Progenitor cell of endocrine pancreas (in vitro differentiated cells): ENCODE measurements around the gene UFC1. TPM values are rescaled to one million over a fixed set of nuclear protein-coding genes. Genes with fewer than 3 reads are reported as not detected.
A peak's percentile ranks its signal among the peaks of the same experiment; 100 is the strongest.

Experiments used
- DNase-seq: peaks from one replicate; pipeline ENCODE4 v3.0.0; 2021; ENCODE audit warnings: low spot score; ENCODE audit not compliant: unreplicated experiment
- H3K27ac Mint-ChIP-seq: 2 replicates; pipeline ENCODE4 v1.8.0; 2021; ENCODE audit warnings: mild to moderate bottlenecking, moderate library complexity, mixed read lengths
- H3K27me3 Mint-ChIP-seq: 2 replicates; pipeline ENCODE4 v1.8.0; 2021; ENCODE audit warnings: mixed read lengths
- H3K36me3 Mint-ChIP-seq: 2 replicates; pipeline ENCODE4 v1.8.0; 2022; ENCODE audit warnings: mixed read lengths; ENCODE audit not compliant: insufficient read depth
- H3K4me1 Mint-ChIP-seq: 2 replicates; pipeline ENCODE4 v1.8.0; 2021; ENCODE audit warnings: low read depth, mixed read lengths
- H3K4me3 Mint-ChIP-seq: 2 replicates; pipeline ENCODE4 v1.8.0; 2021; ENCODE audit warnings: low read depth, mild to moderate bottlenecking, moderate library complexity, mixed read lengths
- H3K9me3 Mint-ChIP-seq: 2 replicates; pipeline ENCODE4 v1.8.0; 2021; ENCODE audit warnings: low read depth, mixed read lengths
- CTCF ChIP-seq: fragments of 200-600 bp; sonication (generic); IDR thresholded peaks from one replicate; pipeline ENCODE4 v1.5.0; 2021; ENCODE audit warnings: antibody characterized with exemption, mild to moderate bottlenecking; ENCODE audit not compliant: unreplicated experiment
- total RNA-seq: library from RNA; stranded (reverse); gene quantifications from 2 replicates; pipeline ENCODE4 v1.2.1, GENCODE V29; 2021

The UFC1 gene
- total RNA-seq, 1 donor from 2014 or later = 139 TPM

GRCh38 chr1:161161652-161162051, 7.9 kb downstream of the UFC1 start:
- Mint-ChIP-seq H3K9me3 (no peaks in the 10 kb centered on the region), H3K27me3 (no peaks in the 10 kb centered on the region), H3K4me1 (peaks cover 16% of the 10 kb centered on the region), H3K27ac (no peak overlapping the region), H3K36me3 (peaks cover 32% of the 10 kb centered on the region), H3K4me3 (peak overlapping the region; percentile 37)
- no peak for TF ChIP-seq CTCF
- no peak for DNase-seq

- H3K4me1 Mint-ChIP-seq = peaks cover 19% of the 10 kb centered on the region
- peak overlapping the region; percentile 37 for H3K4me3 Mint-ChIP-seq
- DNase-seq = no peak
- peak overlapping the region; percentile 78 for H3K27ac Mint-ChIP-seq
- no peaks in the 10 kb centered on the region for H3K9me3 Mint-ChIP-seq
- H3K36me3 Mint-ChIP-seq = peaks cover 29% of the 10 kb centered on the region
- TF ChIP-seq CTCF = no peak
- H3K27me3 Mint-ChIP-seq = no peaks in the 10 kb centered on the region
These were observed 8.3 kb downstream of the UFC1 start for GRCh38 chr1:161162052-161162451.

- Mint-ChIP-seq H3K36me3 (peaks cover 24% of the 10 kb centered on the region), H3K27ac (no peak overlapping the region)
These were observed 9.0 kb downstream of the UFC1 start for GRCh38 chr1:161162806-161163205.

GRCh38 chr1:161163793-161164192, 10.0 kb downstream of the UFC1 start:
- peaks cover 24% of the 10 kb centered on the region for H3K36me3 Mint-ChIP-seq
- no peaks in the 10 kb centered on the region for H3K9me3 Mint-ChIP-seq
- TF ChIP-seq CTCF = no peak
- H3K4me3 Mint-ChIP-seq = no peak overlapping the region
- no peak for DNase-seq
- H3K27me3 Mint-ChIP-seq = no peaks in the 10 kb centered on the region
- peaks cover 23% of the 10 kb centered on the region for H3K4me1 Mint-ChIP-seq
- peak overlapping the region; percentile 7 for H3K27ac Mint-ChIP-seq

More at GRCh38 chr1:161162806-161163205, 9.0 kb downstream of the UFC1 start:
- H3K4me3 Mint-ChIP-seq = no peak overlapping the region
- TF ChIP-seq CTCF = no peak
- DNase-seq = no peak
- no peaks in the 10 kb centered on the region for H3K27me3 Mint-ChIP-seq
- H3K4me1 Mint-ChIP-seq = peaks cover 23% of the 10 kb centered on the region
- no peaks in the 10 kb centered on the region for H3K9me3 Mint-ChIP-seq

- peaks cover 20% of the 10 kb centered on the region for H3K4me1 Mint-ChIP-seq
- no peaks in the 10 kb centered on the region for H3K27me3 Mint-ChIP-seq
- no peak for TF ChIP-seq CTCF
- no peaks in the 10 kb centered on the region for H3K9me3 Mint-ChIP-seq
- H3K36me3 Mint-ChIP-seq = peaks cover 29% of the 10 kb centered on the region
- peak overlapping the region; percentile 38 for H3K4me3 Mint-ChIP-seq
- DNase-seq = no peak
- H3K27ac Mint-ChIP-seq = peak overlapping the region; percentile 69
These were observed 11.3 kb downstream of the UFC1 start for GRCh38 chr1:161164901-161165610.
